DMS114 treated with DMSO at 0.1 percent for 48 hours (cell line): ENCODE measurements around the gene SPNS1.
"Not testable (repeated sequence)": the region's sequence is repeated elsewhere in the genome, so short reads cannot be mapped to it uniquely, and the experiment has no call there.

ENCODE experiments used
- DNase-seq: peaks from one replicate; lab custom pipeline; 2025; ENCODE audit not compliant: unreplicated experiment; lab: John Stamatoyannopoulos, UW

Gene SPNS1, protein sequence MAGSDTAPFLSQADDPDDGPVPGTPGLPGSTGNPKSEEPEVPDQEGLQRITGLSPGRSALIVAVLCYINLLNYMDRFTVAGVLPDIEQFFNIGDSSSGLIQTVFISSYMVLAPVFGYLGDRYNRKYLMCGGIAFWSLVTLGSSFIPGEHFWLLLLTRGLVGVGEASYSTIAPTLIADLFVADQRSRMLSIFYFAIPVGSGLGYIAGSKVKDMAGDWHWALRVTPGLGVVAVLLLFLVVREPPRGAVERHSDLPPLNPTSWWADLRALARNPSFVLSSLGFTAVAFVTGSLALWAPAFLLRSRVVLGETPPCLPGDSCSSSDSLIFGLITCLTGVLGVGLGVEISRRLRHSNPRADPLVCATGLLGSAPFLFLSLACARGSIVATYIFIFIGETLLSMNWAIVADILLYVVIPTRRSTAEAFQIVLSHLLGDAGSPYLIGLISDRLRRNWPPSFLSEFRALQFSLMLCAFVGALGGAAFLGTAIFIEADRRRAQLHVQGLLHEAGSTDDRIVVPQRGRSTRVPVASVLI

DNA sequence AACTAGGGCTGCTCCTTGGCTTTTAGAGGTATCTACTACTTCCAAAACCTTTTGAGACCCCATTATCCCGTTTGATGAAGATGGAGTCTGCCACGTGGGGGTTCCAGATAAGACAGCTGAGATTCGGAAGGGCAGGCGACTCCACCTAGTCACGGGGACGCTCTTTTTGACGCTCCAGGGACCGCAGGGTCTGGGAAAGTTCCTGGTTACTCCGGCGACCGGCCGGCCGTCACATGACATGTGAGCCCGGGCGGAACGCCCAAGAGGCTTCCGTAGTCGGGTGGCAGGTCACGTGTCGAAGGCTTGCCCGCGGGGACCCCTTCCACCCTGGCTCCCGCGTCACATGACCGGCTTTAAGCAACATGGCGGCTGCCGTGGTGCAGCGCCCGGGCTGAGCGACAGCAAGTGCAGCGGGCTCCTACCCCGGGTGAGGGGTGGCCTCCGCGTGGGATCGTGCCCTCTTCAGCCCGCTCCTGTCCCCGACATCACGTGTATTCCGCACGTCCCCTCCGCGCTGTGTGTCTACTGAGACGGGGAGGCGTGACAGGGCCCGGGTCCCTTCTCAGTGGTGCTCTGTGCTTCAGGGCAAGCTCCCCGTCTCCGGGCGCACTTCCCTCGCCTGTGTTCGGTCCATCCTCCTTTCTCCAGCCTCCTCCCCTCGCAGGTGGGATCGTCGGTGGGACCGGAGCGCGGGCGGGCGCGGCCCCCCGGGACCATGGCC, at the start of gene SPNS1:
Gene SPNS1 (plus strand): TSS at position 342 of the 721 bp plus-strand sequence. CDS start 374 bp downstream, at position 716.
- peak; percentile 87 for DNase-seq

DNA sequence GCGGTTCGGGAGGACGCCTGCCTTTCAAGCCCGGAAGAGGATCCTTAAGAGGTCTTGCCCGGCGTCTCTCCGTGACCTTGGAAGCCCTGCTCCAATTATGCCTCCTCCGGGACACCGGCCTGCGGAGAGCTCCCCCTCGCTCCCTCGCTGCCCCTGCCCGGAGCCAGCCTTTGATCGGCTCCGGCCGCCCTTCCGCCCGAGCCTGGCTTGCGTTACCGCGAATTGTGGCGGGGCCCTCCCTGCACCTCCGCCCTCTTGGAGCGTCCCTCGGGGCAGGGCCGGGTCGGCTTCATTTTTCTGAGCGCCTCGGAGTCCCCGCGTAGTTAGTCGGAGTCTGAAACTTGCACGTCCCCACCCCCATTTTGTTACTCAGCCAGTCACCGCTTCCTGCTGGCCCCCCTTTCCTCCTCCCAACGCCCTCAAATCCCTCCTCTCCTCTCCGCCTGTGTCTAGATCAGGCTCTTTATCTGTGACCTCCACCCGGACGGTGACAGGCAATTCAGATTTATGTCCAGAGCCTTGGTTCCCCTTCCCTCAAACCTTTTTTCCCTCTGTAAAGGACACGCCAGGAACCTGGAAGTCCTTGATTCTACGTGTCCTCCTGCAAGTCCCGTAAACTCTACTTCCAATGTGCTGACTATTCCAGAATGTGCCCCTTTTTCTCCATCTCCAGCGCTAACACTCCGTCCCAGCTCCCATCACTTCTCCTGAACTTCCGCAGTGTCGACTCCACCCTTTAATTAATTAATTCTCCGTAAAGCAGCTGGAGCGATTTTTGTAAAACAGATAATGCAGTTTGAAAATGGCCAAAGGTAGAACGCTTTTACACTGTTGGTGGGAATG, 49.0 kb upstream of the SPNS1 start:
- DNase-seq = peak; percentile 49

DNA sequence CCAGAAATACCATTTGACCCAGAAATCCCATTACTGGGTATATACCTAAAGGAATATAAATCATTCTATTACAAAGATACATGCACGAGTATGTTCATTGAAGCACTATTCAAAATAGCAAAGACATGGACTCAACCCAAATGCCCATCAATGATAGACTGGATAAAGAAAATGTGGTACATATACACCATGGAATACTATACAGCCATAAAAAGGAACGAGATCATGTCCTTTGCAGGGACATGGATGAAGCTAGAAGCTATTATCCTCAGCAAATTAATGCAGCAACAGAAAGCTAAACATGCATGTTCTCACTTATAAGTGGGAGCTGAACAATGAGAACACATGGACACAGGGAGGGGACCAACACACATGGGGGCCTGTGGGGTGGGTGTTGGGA, 48.3 kb upstream of the SPNS1 start:
- DNase-seq = not testable (repeated sequence)

DNA sequence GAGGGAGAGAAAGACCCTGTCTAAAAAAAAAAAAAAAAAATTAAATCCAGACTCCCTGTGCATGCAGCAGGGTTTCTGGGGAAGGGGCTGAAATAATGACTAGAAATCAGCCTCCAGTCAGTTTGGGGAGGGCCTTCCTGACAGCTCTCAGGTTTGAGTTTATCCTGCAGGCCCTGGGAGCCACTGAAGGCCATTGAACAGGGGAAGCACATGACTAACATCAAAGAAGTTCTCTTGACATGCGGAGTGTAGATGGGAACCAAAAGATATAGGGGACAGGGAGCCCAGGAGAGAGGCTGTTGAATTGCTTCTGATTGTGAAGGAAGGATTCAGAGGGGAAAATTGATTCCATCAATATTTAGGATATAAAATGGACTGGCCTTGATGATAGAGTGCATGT, 46.8 kb upstream of the SPNS1 start:
- no peak for DNase-seq

DNA sequence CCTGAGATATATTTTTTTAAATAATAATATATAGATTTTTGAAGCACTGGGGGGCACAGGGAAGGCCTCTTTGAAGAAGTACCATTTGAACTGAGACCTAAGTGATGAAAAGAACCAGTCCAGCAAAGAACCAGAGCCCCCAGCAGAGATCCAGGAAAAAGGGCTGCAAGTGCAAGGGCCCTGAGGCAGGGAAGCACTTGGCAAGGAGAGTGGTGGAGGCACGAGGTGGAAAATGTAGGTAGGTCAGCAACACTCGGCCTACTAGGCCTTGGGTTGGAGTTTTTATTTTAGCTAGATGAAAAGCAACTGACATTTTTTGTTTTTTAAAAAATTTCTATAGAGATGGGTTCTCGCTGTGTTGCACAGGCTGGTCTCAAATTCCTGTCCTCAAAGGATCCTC, 44.4 kb upstream of the SPNS1 start:
- DNase-seq = no peak

DNA sequence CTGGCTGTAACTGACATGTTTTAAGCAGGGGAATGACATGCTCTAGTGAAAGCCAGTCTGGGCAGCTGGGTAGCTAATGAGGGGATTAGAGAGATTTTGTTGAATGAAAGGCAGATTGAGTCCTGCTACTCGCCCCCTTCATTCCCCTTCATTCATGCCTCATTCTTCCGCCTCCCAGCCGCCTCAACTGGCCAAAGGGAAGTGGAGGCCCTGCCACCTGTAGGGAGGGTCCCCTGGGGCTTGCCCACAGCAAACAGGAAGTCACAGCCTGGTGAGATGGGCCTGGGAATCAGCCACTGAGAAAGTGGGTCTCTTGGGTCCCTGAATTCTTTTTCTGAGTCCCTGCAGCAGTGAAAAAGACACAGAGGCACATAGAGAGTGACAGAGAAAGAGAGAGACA, 43.9 kb upstream of the SPNS1 start:
- DNase-seq = no peak

DNA sequence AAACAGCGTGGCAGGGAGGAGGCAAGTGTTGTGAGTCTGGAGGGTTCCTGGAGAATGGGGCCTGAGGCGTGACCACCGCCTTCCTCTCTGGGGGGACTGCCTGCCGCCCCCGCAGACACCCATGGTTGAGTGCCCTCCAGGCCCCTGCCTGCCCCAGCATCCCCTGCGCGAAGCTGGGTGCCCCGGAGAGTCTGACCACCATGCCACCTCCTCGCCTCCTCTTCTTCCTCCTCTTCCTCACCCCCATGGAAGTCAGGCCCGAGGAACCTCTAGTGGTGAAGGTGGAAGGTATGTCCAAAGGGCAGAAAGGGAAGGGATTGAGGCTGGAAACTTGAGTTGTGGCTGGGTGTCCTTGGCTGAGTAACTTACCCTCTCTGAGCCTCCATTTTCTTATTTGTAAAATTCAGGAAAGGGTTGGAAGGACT, 42.8 kb upstream of the SPNS1 start, which contains the start of gene CD19:
Gene CD19 (plus strand): TSS at position 171 of the 425 bp plus-strand sequence. CDS start 30 bp downstream, at position 201.
- no peak for DNase-seq

DNA sequence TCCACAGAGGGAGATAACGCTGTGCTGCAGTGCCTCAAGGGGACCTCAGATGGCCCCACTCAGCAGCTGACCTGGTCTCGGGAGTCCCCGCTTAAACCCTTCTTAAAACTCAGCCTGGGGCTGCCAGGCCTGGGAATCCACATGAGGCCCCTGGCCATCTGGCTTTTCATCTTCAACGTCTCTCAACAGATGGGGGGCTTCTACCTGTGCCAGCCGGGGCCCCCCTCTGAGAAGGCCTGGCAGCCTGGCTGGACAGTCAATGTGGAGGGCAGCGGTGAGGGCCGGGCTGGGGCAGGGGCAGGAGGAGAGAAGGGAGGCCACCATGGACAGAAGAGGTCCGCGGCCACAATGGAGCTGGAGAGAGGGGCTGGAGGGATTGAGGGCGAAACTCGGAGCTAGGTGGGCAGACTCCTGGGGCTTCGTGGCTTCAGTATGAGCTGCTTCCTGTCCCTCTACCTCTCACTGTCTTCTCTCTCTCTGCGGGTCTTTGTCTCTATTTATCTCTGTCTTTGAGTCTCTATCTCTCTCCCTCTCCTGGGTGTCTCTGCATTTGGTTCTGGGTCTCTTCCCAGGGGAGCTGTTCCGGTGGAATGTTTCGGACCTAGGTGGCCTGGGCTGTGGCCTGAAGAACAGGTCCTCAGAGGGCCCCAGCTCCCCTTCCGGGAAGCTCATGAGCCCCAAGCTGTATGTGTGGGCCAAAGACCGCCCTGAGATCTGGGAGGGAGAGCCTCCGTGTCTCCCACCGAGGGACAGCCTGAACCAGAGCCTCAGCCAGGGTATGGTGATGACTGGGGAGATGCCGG, 42.0 kb upstream of the SPNS1 start:
- no peak for DNase-seq

DNA sequence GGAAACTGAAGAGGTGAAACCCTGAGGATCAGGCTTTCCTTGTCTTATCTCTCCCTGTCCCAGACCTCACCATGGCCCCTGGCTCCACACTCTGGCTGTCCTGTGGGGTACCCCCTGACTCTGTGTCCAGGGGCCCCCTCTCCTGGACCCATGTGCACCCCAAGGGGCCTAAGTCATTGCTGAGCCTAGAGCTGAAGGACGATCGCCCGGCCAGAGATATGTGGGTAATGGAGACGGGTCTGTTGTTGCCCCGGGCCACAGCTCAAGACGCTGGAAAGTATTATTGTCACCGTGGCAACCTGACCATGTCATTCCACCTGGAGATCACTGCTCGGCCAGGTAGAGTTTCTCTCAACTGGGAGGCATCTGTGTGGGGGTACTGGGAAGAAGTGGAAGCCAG, 41.4 kb upstream of the SPNS1 start:
- DNase-seq = no peak

DNA sequence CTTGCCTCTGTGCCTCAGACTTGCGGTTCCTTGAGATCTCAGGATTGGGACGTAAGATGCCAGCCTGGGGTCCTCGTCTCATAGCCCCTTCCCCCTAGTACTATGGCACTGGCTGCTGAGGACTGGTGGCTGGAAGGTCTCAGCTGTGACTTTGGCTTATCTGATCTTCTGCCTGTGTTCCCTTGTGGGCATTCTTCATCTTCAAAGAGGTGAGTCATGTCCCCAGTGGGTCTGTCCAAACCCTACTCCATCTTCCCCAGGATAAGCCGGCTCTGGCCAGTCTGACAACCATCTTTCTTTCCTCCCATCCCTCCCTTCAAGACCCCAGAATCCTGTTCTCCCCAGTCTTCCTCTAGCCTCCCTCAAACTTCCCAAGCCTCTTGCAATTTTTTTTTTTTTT, 39.2 kb upstream of the SPNS1 start:
- DNase-seq = no peak

DNA sequence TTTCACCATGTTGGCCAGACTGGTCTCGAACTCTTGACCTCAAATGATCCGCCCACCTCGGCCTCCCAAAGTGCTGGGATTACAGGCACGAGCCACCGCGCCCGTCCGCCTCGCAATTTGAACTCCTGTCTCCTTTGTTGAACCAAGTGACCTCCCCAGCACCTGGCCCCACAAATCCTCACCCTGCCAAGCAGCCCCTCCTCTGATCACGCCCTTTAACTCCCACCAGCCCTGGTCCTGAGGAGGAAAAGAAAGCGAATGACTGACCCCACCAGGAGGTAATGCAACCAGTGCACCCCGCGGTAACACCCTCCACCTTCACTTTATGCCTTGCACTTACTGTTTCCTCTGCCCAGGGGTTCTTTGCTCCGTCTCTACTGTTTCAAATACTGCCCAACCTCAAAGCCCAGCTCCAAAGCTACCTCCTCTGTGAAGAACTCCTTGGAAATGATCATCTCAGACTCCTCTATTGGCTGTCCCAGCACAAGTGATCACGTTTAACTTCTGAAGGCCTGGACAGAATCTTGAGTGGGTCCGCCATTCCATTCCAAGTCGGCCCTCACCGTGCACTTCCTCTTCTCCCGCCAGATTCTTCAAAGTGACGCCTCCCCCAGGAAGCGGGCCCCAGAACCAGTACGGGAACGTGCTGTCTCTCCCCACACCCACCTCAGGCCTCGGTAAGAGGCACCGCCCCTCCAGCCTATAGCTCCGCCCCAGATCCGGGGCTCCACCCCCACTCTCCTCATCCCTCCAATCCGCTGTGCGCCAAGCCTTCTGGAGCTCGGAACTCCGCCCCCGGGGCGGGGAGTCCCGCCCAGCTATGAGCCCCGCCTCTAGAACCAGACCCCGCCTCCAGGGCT, 38.4 kb upstream of the SPNS1 start:
- no peak for DNase-seq

DNA sequence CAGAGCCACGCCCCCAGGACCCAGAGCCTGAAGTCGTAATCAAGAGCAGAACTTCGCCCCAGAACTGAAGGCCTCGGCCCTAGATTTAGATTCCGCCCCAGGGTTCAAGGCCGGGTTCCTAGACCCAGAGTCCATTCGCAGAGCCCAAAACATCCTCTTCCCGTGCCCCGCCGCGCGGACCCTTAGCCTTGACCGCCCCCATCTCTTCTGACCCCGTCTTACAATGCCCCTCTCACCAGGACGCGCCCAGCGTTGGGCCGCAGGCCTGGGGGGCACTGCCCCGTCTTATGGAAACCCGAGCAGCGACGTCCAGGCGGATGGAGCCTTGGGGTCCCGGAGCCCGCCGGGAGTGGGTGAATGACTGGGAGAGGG, 37.8 kb upstream of the SPNS1 start:
- DNase-seq = no peak

DNA sequence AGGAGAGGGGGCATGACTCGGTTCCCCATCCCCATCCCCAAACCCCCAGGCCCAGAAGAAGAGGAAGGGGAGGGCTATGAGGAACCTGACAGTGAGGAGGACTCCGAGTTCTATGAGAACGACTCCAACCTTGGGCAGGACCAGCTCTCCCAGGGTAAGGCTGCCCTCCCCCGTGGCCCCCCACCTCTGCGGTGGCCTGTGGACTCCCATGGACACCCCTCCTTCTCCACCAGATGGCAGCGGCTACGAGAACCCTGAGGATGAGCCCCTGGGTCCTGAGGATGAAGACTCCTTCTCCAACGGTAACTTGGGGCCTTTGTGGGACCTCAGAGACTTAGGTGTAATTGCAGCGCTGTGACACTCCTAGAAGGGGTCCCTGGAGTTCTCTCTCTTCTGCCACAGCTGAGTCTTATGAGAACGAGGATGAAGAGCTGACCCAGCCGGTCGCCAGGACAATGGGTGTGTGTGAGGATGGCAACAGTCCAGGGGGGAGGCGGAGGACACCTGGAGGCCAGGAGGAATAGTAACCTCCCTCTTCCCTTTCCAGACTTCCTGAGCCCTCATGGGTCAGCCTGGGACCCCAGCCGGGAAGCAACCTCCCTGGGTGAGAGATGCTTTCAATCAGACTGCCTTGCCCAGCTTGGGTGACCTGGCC, 37.2 kb upstream of the SPNS1 start:
- no peak for DNase-seq

DNA sequence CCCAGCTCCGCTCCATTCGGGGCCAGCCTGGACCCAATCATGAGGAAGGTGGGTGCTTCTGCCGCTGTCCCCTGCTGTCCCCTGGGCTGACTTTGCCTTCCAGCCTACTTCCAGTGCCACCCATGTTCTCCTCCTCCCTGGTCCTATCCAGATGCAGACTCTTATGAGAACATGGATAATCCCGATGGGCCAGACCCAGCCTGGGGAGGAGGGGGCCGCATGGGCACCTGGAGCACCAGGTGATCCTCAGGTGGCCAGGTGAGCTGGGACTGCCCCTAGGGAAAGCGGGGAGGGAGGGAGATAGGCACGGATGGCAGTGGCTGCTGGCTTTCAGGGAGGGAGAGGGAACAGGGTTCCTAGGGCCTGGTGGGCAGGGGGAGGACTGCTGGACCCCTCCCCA, 35.9 kb upstream of the SPNS1 start:
- no peak for DNase-seq

DNA sequence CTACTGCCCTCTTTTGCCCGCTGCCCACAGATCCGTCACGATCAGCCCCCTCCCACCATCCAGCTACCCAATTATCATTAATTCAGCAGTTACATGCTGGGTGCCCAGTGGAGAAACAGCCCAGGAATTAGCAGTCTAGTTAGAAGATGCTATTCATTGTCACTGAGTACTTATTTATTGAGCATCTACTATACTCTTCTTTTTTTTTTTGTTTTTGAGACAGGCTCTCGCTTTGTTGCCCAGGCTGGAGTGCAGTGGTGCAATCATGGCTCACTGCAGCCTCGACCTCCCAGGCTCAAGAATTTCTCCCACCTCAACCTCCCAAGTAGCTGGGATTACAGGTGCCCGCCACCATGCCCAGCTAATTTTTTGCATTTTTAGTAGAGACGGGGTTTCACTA, 34.8 kb upstream of the SPNS1 start:
- not testable (repeated sequence) for DNase-seq

DNA sequence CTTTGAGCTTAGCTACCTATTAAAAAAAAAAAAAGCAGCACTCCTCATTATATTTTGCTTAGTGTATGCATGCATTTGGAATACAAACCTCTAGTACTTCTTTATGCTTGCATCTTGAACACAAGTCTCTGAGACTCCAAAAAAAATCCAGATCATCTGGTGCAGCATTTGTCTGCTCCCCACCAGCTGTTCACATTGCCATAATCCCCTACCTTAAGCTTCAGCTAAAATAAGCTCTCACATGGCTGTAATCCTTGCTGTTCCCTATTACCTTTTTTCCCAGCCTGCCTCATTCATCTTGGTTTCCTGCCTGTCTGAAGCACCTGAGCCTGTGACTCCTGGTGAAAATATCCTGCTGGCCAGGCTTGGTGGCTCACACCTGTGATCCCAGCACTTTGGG, 31.3 kb upstream of the SPNS1 start:
- DNase-seq = no peak

DNA sequence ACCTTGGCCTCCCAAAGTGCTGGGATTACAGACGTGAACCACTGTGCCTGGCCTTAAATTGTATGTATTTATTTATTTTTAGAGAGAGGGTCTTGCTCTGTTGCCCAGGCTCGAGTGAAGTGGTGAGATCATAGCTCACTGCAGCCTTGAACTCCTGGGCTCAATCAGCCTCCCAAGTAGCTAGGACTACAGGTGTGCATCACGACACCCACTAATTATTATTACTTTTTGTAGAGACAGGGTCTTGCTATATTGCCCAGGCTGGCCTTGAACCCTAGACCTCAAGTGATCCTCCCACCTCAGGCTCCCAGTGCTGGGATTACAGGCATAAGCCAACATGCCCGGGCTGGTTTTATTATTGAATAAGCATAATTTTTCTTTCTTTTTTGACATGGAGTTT, 27.9 kb upstream of the SPNS1 start:
- no peak for DNase-seq

DNA sequence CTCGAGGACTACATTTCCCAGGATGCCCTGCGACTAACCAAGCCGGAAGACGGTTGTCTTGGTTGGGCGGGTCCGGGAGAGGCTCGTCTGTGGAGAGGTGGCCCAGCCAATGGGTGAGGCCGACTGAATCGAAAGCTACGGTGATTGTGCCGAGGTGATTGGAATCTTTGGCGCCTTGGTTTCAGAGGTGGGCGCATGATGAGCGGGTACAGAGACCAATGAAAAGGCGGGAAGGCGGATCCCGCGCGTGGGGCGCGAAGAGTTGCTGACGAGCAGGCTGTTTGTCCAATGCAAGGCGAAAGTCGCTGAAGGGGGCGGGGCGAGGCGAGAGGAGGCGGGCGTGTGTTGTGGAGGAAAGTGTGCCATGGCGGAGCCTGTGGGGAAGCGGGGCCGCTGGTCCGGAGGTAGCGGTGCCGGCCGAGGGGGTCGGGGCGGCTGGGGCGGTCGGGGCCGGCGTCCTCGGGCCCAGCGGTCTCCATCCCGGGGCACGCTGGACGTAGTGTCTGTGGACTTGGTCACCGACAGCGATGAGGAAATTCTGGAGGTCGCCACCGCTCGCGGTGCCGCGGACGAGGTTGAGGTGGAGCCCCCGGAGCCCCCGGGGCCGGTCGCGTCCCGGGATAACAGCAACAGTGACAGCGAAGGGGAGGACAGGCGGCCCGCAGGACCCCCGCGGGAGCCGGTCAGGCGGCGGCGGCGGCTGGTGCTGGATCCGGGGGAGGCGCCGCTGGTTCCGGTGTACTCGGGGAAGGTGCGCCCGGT, 23.7 kb upstream of the SPNS1 start, which contains the start of gene NFATC2IP:
Gene NFATC2IP (plus strand): TSS at position 290 of the 762 bp plus-strand sequence. CDS start 75 bp downstream, at position 365.
- peak; percentile 99 for DNase-seq
